Omental fat pad (tissue), 4 donors: ENCODE measurements around the gene RUNX1. TPM values are rescaled to one million over a fixed set of nuclear protein-coding genes. Genes with fewer than 3 reads are reported as not detected.

ENCODE experiments used
- ATAC-seq: fragments of 150-250 bp; one replicate; pipeline ENCODE4 v1.9.1; 2016; ENCODE audit warnings: mild to moderate bottlenecking, moderate library complexity; ENCODE audit not compliant: low FRiP score
- DNase-seq: peaks from one replicate; pipeline ENCODE4 v3.0.0-alpha.2; 2019; ENCODE audit warnings: low spot score
- CTCF ChIP-seq, 3 donors: fragments of 450-650 bp; IDR thresholded peaks; one replicate each; pipeline ENCODE4 v1.5.1; 2016 to 2017; ENCODE audit warnings: antibody characterized with exemption in 3 of 3, mild to moderate bottlenecking in 3 of 3, moderate library complexity in 2 of 3
- total RNA-seq, 4 donors: library from RNA; depleted of rRNA; stranded (reverse); fragments of >200 nt; gene quantifications; one replicate each; pipeline ENCODE4 v1.1.0, GENCODE V29; 2016

The RUNX1 gene
- total RNA-seq, 4 donors from 2014 or later = 21.1 to 75.9 (median 30.2) TPM

DNA sequence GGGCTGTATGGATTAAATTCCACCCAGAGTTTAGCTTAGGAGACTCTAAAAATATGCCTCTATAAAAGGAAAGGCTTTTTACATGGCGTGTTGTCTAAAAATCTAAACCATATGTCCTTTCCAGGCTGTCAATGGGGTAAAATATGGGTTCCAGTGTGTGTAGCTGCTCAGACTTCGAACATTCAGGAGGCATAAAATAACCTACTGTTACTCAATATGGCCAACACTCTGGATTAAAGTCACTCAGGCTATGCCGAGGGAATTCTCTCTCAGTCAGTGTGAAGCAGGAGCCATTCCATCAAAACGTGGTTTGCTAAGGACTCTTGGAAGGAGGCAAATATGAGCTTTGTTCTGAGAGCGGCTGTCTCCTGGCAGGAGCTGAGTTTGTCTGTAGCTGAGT lies 135.3 kb downstream of the RUNX1 start:
- DNase-seq = no peak
- TF ChIP-seq CTCF (IDR thresholded peaks at IDR 0.05) = no peak
- no peak for ATAC-seq

GRCh38 chr21:34912022-34912945 lies 136.8 kb downstream of the RUNX1 start:
- no peak for ATAC-seq

GRCh38 chr21:34911360-34911759 lies 137.7 kb downstream of the RUNX1 start:
- no peak for TF ChIP-seq CTCF (IDR thresholded peaks at IDR 0.05)
- no peak for DNase-seq
- no peak for ATAC-seq

More at GRCh38 chr21:34912022-34912945, 136.8 kb downstream of the RUNX1 start:
- no peak for TF ChIP-seq CTCF (IDR thresholded peaks at IDR 0.05)
- DNase-seq = no peak

DNA sequence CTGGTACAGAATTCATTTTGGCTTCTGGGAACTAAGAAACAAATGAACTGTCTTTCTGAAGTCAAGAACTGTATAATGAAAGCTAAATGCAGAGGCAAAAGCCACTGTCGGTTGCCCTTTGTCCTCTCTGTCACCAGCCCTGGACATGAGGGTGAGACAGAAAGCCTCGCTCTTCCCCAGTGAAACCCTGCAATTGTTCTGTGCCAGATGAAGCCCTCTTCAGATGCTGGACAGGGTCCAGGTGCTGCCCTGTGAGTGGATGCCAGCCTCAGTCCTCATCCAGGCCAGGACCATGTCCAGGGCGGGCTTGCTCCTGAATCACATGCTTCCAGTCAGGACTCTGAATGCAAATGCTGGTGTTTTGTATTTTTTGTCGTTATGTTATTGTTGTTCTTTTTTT lies 138.7 kb downstream of the RUNX1 start:
- TF ChIP-seq CTCF (IDR thresholded peaks at IDR 0.05) = no peak
- no peak for DNase-seq
- ATAC-seq = no peak

DNA sequence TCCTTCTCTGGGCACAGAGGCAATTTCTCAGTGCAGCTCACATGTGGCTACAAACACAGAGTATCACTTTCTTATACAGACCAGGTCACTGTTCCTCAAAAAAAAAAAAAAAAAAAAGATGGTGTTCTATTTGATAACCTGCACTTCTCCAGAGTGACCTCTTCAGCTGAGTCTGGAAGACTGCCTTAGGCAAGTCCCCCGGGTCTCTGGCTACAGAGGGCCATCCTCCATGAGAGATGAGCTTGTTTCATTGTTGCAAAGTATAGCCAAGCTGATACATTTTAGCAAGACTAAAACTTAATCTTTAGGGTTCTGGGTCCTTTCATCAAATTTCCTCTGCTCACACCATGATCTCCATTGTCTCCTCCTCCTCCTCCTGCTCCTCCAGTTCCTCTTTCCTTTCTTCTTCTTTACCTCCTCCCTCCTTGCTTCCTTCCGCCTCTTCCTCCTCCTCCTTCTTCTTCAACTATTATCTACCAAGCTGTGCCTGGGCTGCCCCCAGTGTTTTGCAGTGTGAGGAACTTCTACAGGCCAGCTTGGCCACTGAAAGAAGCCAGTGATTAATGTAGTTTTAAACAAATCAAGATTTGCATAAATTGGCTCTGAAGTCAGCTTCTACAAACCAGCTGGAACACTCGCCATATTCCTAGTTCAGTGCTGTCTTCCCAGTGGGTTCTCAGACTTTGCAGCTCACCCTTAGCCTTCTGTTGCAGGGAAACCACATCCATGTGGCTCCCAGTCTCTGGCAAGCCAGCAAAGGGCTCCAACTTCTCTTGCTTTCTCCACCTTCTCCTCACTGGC lies 139.4 kb downstream of the RUNX1 start:
- no peak for DNase-seq
- no peak for ATAC-seq
- no peak for TF ChIP-seq CTCF (IDR thresholded peaks at IDR 0.05)

GRCh38 chr21:34908419-34909055 lies 140.6 kb downstream of the RUNX1 start:
- TF ChIP-seq CTCF (IDR thresholded peaks at IDR 0.05) = no peak
- ATAC-seq = no peak
- no peak for DNase-seq
